ENCODE measurements around the gene FAM222A.

Gene FAM222A

DNA sequence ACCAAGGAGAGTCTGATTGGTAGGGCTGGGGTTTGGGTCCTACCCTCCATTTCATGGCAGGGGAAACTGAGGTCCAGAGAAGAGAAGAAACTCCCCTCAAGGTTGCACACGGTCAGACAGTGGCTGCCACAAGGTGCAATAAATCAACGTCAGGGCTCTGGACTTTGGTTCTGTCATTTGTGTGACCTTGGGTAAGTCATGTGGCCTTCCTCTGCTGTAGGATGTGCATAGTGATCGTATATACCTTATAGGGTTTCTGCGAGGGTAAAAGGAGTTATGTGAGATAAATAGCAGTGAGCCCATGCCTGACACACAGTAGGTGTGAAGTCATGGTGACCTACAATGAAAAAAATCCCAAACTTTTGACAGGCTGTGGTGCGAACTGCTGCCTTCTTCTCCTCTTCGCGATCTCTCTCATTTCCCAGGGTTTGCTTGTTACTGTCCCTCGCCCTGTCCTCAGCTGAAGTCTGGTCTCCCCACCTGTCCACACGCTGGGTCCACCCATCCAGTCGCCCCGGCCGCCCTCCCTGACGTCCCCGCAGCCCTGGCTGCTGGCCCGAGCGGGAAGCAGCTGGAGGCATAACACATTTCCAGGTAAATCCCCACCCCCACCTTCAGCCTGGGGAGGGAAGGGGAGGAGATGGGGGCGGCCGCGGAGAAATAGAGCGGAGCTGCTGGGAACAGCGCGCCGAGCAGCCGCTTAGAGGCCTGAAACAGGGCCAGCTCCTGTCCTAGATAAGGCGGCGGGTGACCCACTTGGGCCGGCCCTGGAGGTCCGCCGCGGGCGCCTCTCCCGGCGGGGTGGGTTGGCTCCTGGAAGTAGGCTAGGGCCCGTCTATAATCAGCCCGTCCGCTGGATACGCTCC is 1.8 kb upstream of the FAM222A start:
- H3K36me3 ChIP-seq (ENCODE audit: insufficient read depth, insufficient read length, low read length), result no peaks in the 10 kb centered on the region
- peaks cover 32% of the 10 kb centered on the region for H3K4me1 ChIP-seq (ENCODE audit: insufficient read depth, insufficient read length)
- peaks cover 5% of the 10 kb centered on the region for H3K27me3 ChIP-seq (ENCODE audit: insufficient read depth, insufficient read length)
- H3K9ac ChIP-seq (ENCODE audit: insufficient read length, low read depth), result no peak overlapping the region
- H3K4me3 ChIP-seq (ENCODE audit: insufficient read length, low read depth), result no peak overlapping the region
- H3K9me3 ChIP-seq (ENCODE audit: insufficient read depth, low read length), result no peaks in the 10 kb centered on the region
- no peak for DNase-seq (ENCODE audit: low read depth, low spot score)
- TF ChIP-seq YY1 (IDR thresholded peaks at IDR 0.05; ENCODE audit: insufficient read depth, insufficient read length) (no peak), ZNF274 (IDR thresholded peaks at IDR 0.05; ENCODE audit: low read depth, low read length) (no peak), SUZ12 (IDR thresholded peaks at IDR 0.05; ENCODE audit: extremely low read depth, insufficient read depth, insufficient read length) (no peak)

GRCh38 chr12:109714141-109714912 is 702 bp downstream of the FAM222A start:
- Histone ChIP-seq H3K4me3 (ENCODE audit: insufficient read length, low read depth) (peak overlapping the region; percentile 58), H3K9ac (ENCODE audit: insufficient read length, low read depth) (peak overlapping the region; percentile 81), H3K4me1 (ENCODE audit: insufficient read depth, insufficient read length) (peaks cover 41% of the 10 kb centered on the region), H3K27me3 (ENCODE audit: insufficient read depth, insufficient read length) (peaks cover 5% of the 10 kb centered on the region), H3K36me3 (ENCODE audit: insufficient read depth, insufficient read length, low read length) (no peaks in the 10 kb centered on the region), H3K9me3 (ENCODE audit: insufficient read depth, low read length) (no peaks in the 10 kb centered on the region)
- TF ChIP-seq YY1 (IDR thresholded peaks at IDR 0.05; ENCODE audit: insufficient read depth, insufficient read length), result no peak
- no peak for TF ChIP-seq SUZ12 (IDR thresholded peaks at IDR 0.05; ENCODE audit: extremely low read depth, insufficient read depth, insufficient read length)
- no peak for TF ChIP-seq ZNF274 (IDR thresholded peaks at IDR 0.05; ENCODE audit: low read depth, low read length)
- peak; percentile 44 for DNase-seq (ENCODE audit: low read depth, low spot score)

GRCh38 chr12:109714913-109715244 is 1.3 kb downstream of the FAM222A start:
- Histone ChIP-seq H3K27me3 (ENCODE audit: insufficient read depth, insufficient read length) (peaks cover 5% of the 10 kb centered on the region), H3K4me3 (ENCODE audit: insufficient read length, low read depth) (peak overlapping the region; percentile 58), H3K9ac (ENCODE audit: insufficient read length, low read depth) (peak overlapping the region; percentile 81), H3K36me3 (ENCODE audit: insufficient read depth, insufficient read length, low read length) (no peaks in the 10 kb centered on the region), H3K4me1 (ENCODE audit: insufficient read depth, insufficient read length) (peaks cover 41% of the 10 kb centered on the region), H3K9me3 (ENCODE audit: insufficient read depth, low read length) (no peaks in the 10 kb centered on the region)
- TF ChIP-seq SUZ12 (IDR thresholded peaks at IDR 0.05; ENCODE audit: extremely low read depth, insufficient read depth, insufficient read length) (no peak), YY1 (IDR thresholded peaks at IDR 0.05; ENCODE audit: insufficient read depth, insufficient read length) (no peak), ZNF274 (IDR thresholded peaks at IDR 0.05; ENCODE audit: low read depth, low read length) (no peak)
- DNase-seq (ENCODE audit: low read depth, low spot score), result no peak

GRCh38 chr12:109715310-109716091 is 1.9 kb downstream of the FAM222A start:
- H3K4me3 ChIP-seq (ENCODE audit: insufficient read length, low read depth), result peak overlapping the region; percentile 58
- no peaks in the 10 kb centered on the region for H3K36me3 ChIP-seq (ENCODE audit: insufficient read depth, insufficient read length, low read length)
- peaks cover 5% of the 10 kb centered on the region for H3K27me3 ChIP-seq (ENCODE audit: insufficient read depth, insufficient read length)
- H3K4me1 ChIP-seq (ENCODE audit: insufficient read depth, insufficient read length), result peaks cover 44% of the 10 kb centered on the region
- no peak for TF ChIP-seq SUZ12 (IDR thresholded peaks at IDR 0.05; ENCODE audit: extremely low read depth, insufficient read depth, insufficient read length)
- no peak for TF ChIP-seq ZNF274 (IDR thresholded peaks at IDR 0.05; ENCODE audit: low read depth, low read length)
- no peak for TF ChIP-seq YY1 (IDR thresholded peaks at IDR 0.05; ENCODE audit: insufficient read depth, insufficient read length)
- H3K9ac ChIP-seq (ENCODE audit: insufficient read length, low read depth), result peak overlapping the region; percentile 81
- no peaks in the 10 kb centered on the region for H3K9me3 ChIP-seq (ENCODE audit: insufficient read depth, low read length)
- DNase-seq (ENCODE audit: low read depth, low spot score), result no peak

DNA sequence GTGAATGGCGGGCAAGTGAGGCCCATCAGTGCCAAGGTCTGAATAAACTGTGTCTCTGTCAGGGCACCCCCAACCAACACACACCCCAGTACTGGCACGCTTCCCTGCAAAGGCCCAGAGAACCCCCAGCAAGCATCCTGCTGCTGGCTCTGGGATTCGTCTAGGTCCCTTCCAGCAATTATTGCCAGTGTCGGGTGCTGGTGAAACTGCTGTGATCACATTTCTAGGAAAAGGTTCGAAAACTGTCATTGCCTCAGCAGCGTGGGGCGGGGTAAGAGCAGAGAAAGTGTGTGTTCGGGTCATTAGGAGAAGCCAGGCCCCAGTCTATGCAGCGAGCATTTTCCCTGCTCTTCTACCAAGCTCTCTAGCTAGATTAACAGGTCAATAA is 2.5 kb downstream of the FAM222A start:
- H3K36me3 ChIP-seq (ENCODE audit: insufficient read depth, insufficient read length, low read length), result no peaks in the 10 kb centered on the region
- H3K4me3 ChIP-seq (ENCODE audit: insufficient read length, low read depth), result no peak overlapping the region
- H3K9ac ChIP-seq (ENCODE audit: insufficient read length, low read depth), result no peak overlapping the region
- H3K4me1 ChIP-seq (ENCODE audit: insufficient read depth, insufficient read length), result peaks cover 46% of the 10 kb centered on the region
- DNase-seq (ENCODE audit: low read depth, low spot score), result no peak
- no peaks in the 10 kb centered on the region for H3K9me3 ChIP-seq (ENCODE audit: insufficient read depth, low read length)
- H3K27me3 ChIP-seq (ENCODE audit: insufficient read depth, insufficient read length), result peaks cover 5% of the 10 kb centered on the region
- TF ChIP-seq SUZ12 (IDR thresholded peaks at IDR 0.05; ENCODE audit: extremely low read depth, insufficient read depth, insufficient read length), result no peak
- TF ChIP-seq ZNF274 (IDR thresholded peaks at IDR 0.05; ENCODE audit: low read depth, low read length), result no peak
- TF ChIP-seq YY1 (IDR thresholded peaks at IDR 0.05; ENCODE audit: insufficient read depth, insufficient read length), result no peak

DNA sequence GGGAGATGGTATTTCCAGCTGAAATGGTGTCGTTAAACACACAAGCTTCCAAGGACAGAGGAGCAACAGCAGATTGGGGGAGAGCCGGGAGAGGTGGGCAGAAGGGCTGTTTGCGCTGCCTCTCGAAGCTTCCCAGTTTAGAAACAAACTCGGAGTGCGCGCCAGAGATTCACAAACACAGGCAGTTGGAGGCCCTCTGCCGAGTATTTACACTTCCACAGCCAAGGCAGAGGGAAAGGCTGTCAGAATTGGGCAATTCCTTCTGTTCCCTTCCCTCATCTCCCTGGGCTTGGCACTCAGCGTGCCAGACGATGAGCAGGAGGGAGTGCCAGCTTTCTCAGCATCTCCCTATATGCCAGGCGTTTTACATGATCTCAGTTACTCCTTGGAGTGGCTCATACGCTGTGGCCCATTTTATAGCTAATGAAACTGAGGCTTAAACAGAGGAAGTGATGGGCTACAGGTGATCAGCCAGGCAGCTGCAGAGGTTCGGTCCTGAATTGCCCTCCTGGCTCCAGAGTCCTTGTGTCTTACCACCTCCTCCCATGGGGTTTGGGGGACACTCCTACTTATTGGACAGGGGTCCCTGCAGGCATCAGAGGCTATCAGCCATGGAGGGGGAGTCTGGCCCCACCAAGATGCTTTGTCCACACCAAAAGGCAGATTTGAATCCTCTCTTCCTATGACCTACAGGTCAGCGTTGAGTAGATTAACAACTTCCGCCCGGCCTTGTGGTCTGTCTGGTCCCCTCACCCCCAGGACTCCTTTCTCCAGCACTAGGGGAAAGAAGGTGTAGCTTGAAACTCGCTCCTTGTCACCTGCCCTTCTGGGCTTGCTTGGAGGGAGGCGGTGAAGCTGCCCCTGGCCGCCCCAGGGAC is 3.1 kb downstream of the FAM222A start:
- Histone ChIP-seq H3K36me3 (ENCODE audit: insufficient read depth, insufficient read length, low read length) (no peaks in the 10 kb centered on the region), H3K4me1 (ENCODE audit: insufficient read depth, insufficient read length) (peaks cover 46% of the 10 kb centered on the region), H3K9me3 (ENCODE audit: insufficient read depth, low read length) (no peaks in the 10 kb centered on the region), H3K27me3 (ENCODE audit: insufficient read depth, insufficient read length) (peaks cover 5% of the 10 kb centered on the region), H3K9ac (ENCODE audit: insufficient read length, low read depth) (peak overlapping the region; percentile 32), H3K4me3 (ENCODE audit: insufficient read length, low read depth) (no peak overlapping the region)
- no peak for DNase-seq (ENCODE audit: low read depth, low spot score)
- TF ChIP-seq SUZ12 (IDR thresholded peaks at IDR 0.05; ENCODE audit: extremely low read depth, insufficient read depth, insufficient read length), result no peak
- TF ChIP-seq ZNF274 (IDR thresholded peaks at IDR 0.05; ENCODE audit: low read depth, low read length), result no peak
- TF ChIP-seq YY1 (IDR thresholded peaks at IDR 0.05; ENCODE audit: insufficient read depth, insufficient read length), result no peak

Measured in NT2/D1 (cell line).